HepG2 (cell line): ENCODE results near the gene PPP4C. TPM values are rescaled to one million over a fixed set of nuclear protein-coding genes. Genes with fewer than 3 reads are reported as not detected.

Experiments
- ARID2 ChIP-seq: sonication (generic); formaldehyde crosslinking; IDR thresholded peaks from 2 replicates; pipeline ENCODE4 v1.8.1; 2022; ENCODE audit warnings: mild to moderate bottlenecking, missing genetic modification reagents, borderline replicate concordance
- GPN1 ChIP-seq: sonication (generic); formaldehyde crosslinking; IDR thresholded peaks from 2 replicates; pipeline ENCODE4 v1.5.1; 2020; ENCODE audit warnings: missing genetic modification reagents, borderline replicate concordance
- HNRNPUL1 ChIP-seq: fragments of 200-400 bp; formaldehyde crosslinking; IDR thresholded peaks from 2 replicates; pipeline ENCODE4 v1.6.1; 2017; ENCODE audit warnings: low read depth, mild to moderate bottlenecking, low read length, moderate library complexity
- KMT2A ChIP-seq: sonication (generic); formaldehyde crosslinking; IDR thresholded peaks from 2 replicates; pipeline ENCODE4 v1.4.0; 2020; ENCODE audit warnings: missing genetic modification reagents
- MIER2 ChIP-seq: IDR thresholded peaks from 2 replicates; pipeline ENCODE4 v1.6.1; 2016; ENCODE audit warnings: missing biosample characterization, missing genetic modification reagents
- MLXIP ChIP-seq: sonication (generic); formaldehyde crosslinking; IDR thresholded peaks from 2 replicates; pipeline ENCODE4 v1.9.0; 2021; ENCODE audit warnings: missing genetic modification reagents, borderline replicate concordance
- NCOR1 ChIP-seq: fragments of 200-600 bp; sonication (generic); IDR thresholded peaks from 2 replicates; pipeline ENCODE4 v1.7.0; 2017; ENCODE audit warnings: antibody characterized with exemption, low read length, borderline replicate concordance
- PBX3 ChIP-seq: sonication (generic); formaldehyde crosslinking; IDR thresholded peaks from 2 replicates; pipeline ENCODE4 v1.8.1; 2023; ENCODE audit warnings: missing genetic modification reagents, inconsistent platforms, borderline replicate concordance
- RFXAP ChIP-seq: sonication (generic); formaldehyde crosslinking; IDR thresholded peaks from 2 replicates; pipeline ENCODE4 v1.4.0; 2020; ENCODE audit warnings: missing genetic modification reagents, borderline replicate concordance
- SRSF1 ChIP-seq: fragments of 200-400 bp; formaldehyde crosslinking; optimal IDR thresholded peaks from 2 replicates; pipeline ENCODE3; 2017; ENCODE audit warnings: mild to moderate bottlenecking, low read depth, low read length, moderate library complexity
- TAF1 ChIP-seq: sonication (generic); formaldehyde crosslinking; IDR thresholded peaks from 2 replicates; pipeline ENCODE4 v1.4.0; 2020; ENCODE audit warnings: missing genetic modification reagents
- TERF1 ChIP-seq: sonication (generic); formaldehyde crosslinking; IDR thresholded peaks from 2 replicates; pipeline ENCODE4 v1.8.0; 2022; ENCODE audit warnings: mild to moderate bottlenecking, missing genetic modification reagents, moderate library complexity
- ZBTB34 ChIP-seq: sonication (generic); formaldehyde crosslinking; IDR thresholded peaks from 2 replicates; pipeline ENCODE4 v1.8.0; 2022; ENCODE audit warnings: mild to moderate bottlenecking, missing genetic modification reagents
- ZNF451 ChIP-seq: sonication (generic); formaldehyde crosslinking; IDR thresholded peaks from 2 replicates; pipeline ENCODE4 v1.5.0; 2020; ENCODE audit warnings: mild to moderate bottlenecking, missing genetic modification reagents
- ZXDC ChIP-seq: sonication (generic); formaldehyde crosslinking; IDR thresholded peaks from 2 replicates; pipeline ENCODE4 v1.5.0; 2020; ENCODE audit warnings: mild to moderate bottlenecking, missing genetic modification reagents
- polyA plus RNA-seq, 8 experiments: library from polyadenylated mRNA; depleted of rRNA in 3 of 8; stranded (reverse) in 7 of 8; unstranded in 1 of 8; fragments of >200 nt; fragmentation: Illumina TruSeq in 4 of 8; extraction: Trizol in 4 of 8; gene quantifications; 2 replicates each; pipeline versions ENCODE4 v1.2.1 to v1.2.3, GENCODE V29; 2011 to 2016; ENCODE audit warnings: low read depth in 4 of 8, missing spikeins in 1 of 8, mixed read lengths in 1 of 8; ENCODE audit not compliant: insufficient read depth in 1 of 8
- total RNA-seq, 5 experiments: library from RNA; depleted of rRNA; stranded (reverse); fragments of >200 nt; fragmentation: Illumina TruSeq; extraction: Trizol; gene quantifications; 2 replicates each; pipeline ENCODE4 v1.2.3, GENCODE V29; 2016; ENCODE audit warnings: low read depth in 1 of 5
- TF ChIP-seq, protein P1 (sequence below): conservative IDR thresholded peaks from 2 replicates; pipeline ENCODE4 v1.6.1; 2018; ENCODE audit warnings: missing genetic modification reagents

The PPP4C gene
- total and polyA plus RNA-seq, 2 of the 13 experiments (the other 11 are each of a cell fraction or from before 2014, with no cell fraction given): 176 to 220 TPM

- TF ChIP-seq ZXDC (no peak), TAF1 (peak; percentile 71), PBX3 (peak; percentile 59; the same call in 1 of the 2 replicates), ARID2 (CRISPR knock-in tag) (peak; percentile 91), HNRNPUL1 (no peak), ZNF451 (CRISPR knock-in tag) (peak; percentile 43; the same call in 1 of the 2 replicates), TERF1 (no peak), RFXAP (CRISPR knock-in tag) (peak; percentile 49; the same call in 1 of the 2 replicates), KMT2A (CRISPR knock-in tag) (peak; percentile 48; the same call in 1 of the 2 replicates), MIER2 (CRISPR knock-in tag) (0 out of 2 replicates have a peak, but pooled peaks have one; percentile 49), MLXIP (CRISPR knock-in tag) (no peak), SRSF1 (peak; percentile 34), NCOR1 (no peak; the same call in 1 of the 2 replicates), GPN1 (CRISPR knock-in tag) (no peak), ZBTB34 (no peak; the same call in 1 of the 2 replicates)
- TF ChIP-seq, protein P1, sequence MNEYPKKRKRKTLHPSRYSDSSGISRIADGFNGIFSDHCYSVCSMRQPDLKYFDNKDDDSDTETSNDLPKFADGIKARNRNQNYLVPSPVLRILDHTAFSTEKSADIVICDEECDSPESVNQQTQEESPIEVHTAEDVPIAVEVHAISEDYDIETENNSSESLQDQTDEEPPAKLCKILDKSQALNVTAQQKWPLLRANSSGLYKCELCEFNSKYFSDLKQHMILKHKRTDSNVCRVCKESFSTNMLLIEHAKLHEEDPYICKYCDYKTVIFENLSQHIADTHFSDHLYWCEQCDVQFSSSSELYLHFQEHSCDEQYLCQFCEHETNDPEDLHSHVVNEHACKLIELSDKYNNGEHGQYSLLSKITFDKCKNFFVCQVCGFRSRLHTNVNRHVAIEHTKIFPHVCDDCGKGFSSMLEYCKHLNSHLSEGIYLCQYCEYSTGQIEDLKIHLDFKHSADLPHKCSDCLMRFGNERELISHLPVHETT (CRISPR knock-in tag): peak; percentile 89
Measured at GRCh38 chr16:30096105-30096861, 20.5 kb downstream of the PPP4C start, which contains the start of gene YPEL3 (continued).
